Vagina (tissue), 2 donors: ENCODE measurements around the gene USP17L10.
"Not testable (repeated sequence)": the region's sequence is repeated elsewhere in the genome, so short reads cannot be mapped to it uniquely, and the experiment has no call there.

Experiments used
- POLR2A ChIP-seq, 2 donors: fragments of 450-650 bp; IDR thresholded peaks; one replicate each; pipeline ENCODE4 v1.6.1; 2017; ENCODE audit warnings: antibody characterized with exemption in 2 of 2, mild to moderate bottlenecking in 2 of 2, moderate library complexity in 2 of 2
- POLR2AphosphoS5 ChIP-seq, 2 donors: sonication (generic); formaldehyde crosslinking; IDR thresholded peaks; one replicate each; pipeline ENCODE4 v1.9.0; 2017; ENCODE audit warnings: antibody characterized with exemption in 2 of 2, mild to moderate bottlenecking in 2 of 2, low read depth in 1 of 2; ENCODE audit not compliant: insufficient read depth in 1 of 2
- TF ChIP-seq, protein P1 (sequence below), 3 experiments: fragments of 450-650 bp in 2 of 3; fragments of 200-600 bp in 1 of 3; sonication (generic) in 1 of 3; IDR thresholded peaks; one replicate each; pipeline ENCODE4 v1.5.1; 2017 to 2019; ENCODE audit warnings: antibody characterized with exemption in 3 of 3, mild to moderate bottlenecking in 2 of 3, moderate library complexity in 2 of 3

- TF ChIP-seq, protein P1, sequence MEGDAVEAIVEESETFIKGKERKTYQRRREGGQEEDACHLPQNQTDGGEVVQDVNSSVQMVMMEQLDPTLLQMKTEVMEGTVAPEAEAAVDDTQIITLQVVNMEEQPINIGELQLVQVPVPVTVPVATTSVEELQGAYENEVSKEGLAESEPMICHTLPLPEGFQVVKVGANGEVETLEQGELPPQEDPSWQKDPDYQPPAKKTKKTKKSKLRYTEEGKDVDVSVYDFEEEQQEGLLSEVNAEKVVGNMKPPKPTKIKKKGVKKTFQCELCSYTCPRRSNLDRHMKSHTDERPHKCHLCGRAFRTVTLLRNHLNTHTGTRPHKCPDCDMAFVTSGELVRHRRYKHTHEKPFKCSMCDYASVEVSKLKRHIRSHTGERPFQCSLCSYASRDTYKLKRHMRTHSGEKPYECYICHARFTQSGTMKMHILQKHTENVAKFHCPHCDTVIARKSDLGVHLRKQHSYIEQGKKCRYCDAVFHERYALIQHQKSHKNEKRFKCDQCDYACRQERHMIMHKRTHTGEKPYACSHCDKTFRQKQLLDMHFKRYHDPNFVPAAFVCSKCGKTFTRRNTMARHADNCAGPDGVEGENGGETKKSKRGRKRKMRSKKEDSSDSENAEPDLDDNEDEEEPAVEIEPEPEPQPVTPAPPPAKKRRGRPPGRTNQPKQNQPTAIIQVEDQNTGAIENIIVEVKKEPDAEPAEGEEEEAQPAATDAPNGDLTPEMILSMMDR (IDR thresholded peaks at IDR 0.05) = not testable (repeated sequence)
- TF ChIP-seq POLR2A (IDR thresholded peaks at IDR 0.05); POLR2AphosphoS5 (IDR thresholded peaks at IDR 0.05; ENCODE audit: insufficient read depth in 1 of 2, low read depth in 1 of 2): not testable (repeated sequence)
These were observed 4.2 kb downstream of the USP17L10 start for GRCh38 chr4:9214701-9215100.
